HepG2 (cell line): ENCODE measurements around the gene HSPB7. TPM values are rescaled to one million over a fixed set of nuclear protein-coding genes. Genes with fewer than 3 reads are reported as not detected.

Experiments used
- AGO2 ChIP-seq: fragments of 200-400 bp; formaldehyde crosslinking; optimal IDR thresholded peaks from 2 replicates; pipeline ENCODE3; 2017; ENCODE audit warnings: mild to moderate bottlenecking, low read depth, low read length, moderate library complexity
- HMGXB4 ChIP-seq, 2 experiments: sonication (generic) in 1 of 2; formaldehyde crosslinking in 1 of 2; IDR thresholded peaks; 2 replicates each; pipeline versions ENCODE4 v1.4.0 to v1.6.1; 2018 to 2020; ENCODE audit warnings: missing genetic modification reagents in 2 of 2, borderline replicate concordance in 1 of 2, low read depth in 1 of 2, mild to moderate bottlenecking in 1 of 2, missing biosample characterization in 1 of 2
- SAFB2 ChIP-seq: sonication (generic); formaldehyde crosslinking; IDR thresholded peaks from 2 replicates; pipeline ENCODE4 v1.5.1; 2020; ENCODE audit warnings: missing genetic modification reagents, low read depth, mild to moderate bottlenecking, borderline replicate concordance
- ZBTB14 ChIP-seq: sonication (generic); formaldehyde crosslinking; IDR thresholded peaks from 2 replicates; pipeline ENCODE4 v1.4.0; 2020; ENCODE audit warnings: missing genetic modification reagents
- ZBTB46 ChIP-seq: sonication (generic); formaldehyde crosslinking; IDR thresholded peaks from 2 replicates; pipeline ENCODE4 v1.4.0; 2020; ENCODE audit warnings: mild to moderate bottlenecking, missing genetic modification reagents, borderline replicate concordance
- ZKSCAN5 ChIP-seq: sonication (generic); formaldehyde crosslinking; IDR thresholded peaks from 2 replicates; pipeline ENCODE4 v1.5.1; 2020; ENCODE audit warnings: mild to moderate bottlenecking, missing genetic modification reagents
- ZNF18 ChIP-seq: sonication (generic); formaldehyde crosslinking; IDR thresholded peaks from 2 replicates; pipeline ENCODE4 v1.8.0; 2022; ENCODE audit warnings: mild to moderate bottlenecking, missing genetic modification reagents; ENCODE audit not compliant: insufficient replicate concordance
- ZNF274 ChIP-seq: sonication (generic); formaldehyde crosslinking; IDR thresholded peaks from 2 replicates; pipeline ENCODE4 v1.5.1; 2020; ENCODE audit warnings: mild to moderate bottlenecking, missing genetic modification reagents
- ZNF282 ChIP-seq: fragments of 450-650 bp; IDR thresholded peaks from 2 replicates; pipeline ENCODE4 v1.6.1; 2018; ENCODE audit not compliant: partially characterized antibody
- ZNF503 ChIP-seq: sonication (generic); formaldehyde crosslinking; IDR thresholded peaks from 2 replicates; pipeline ENCODE4 v1.4.0; 2020; ENCODE audit warnings: missing genetic modification reagents
- ZNF619 ChIP-seq: sonication (generic); formaldehyde crosslinking; IDR thresholded peaks from 2 replicates; pipeline ENCODE4 v1.4.0; 2020; ENCODE audit warnings: mild to moderate bottlenecking, missing genetic modification reagents
- ZNF687 ChIP-seq: sonication (generic); formaldehyde crosslinking; IDR thresholded peaks from 2 replicates; pipeline ENCODE4 v1.5.1; 2020; ENCODE audit warnings: mild to moderate bottlenecking, missing genetic modification reagents, moderate library complexity
- ZNF768 ChIP-seq: sonication (generic); formaldehyde crosslinking; IDR thresholded peaks from 2 replicates; pipeline ENCODE4 v1.4.0; 2020; ENCODE audit warnings: missing genetic modification reagents
- ZNF816 ChIP-seq: sonication (generic); formaldehyde crosslinking; IDR thresholded peaks from 2 replicates; pipeline ENCODE4 v1.8.0; 2022; ENCODE audit warnings: missing genetic modification reagents, mild to moderate bottlenecking, borderline replicate concordance
- polyA plus RNA-seq, 8 experiments: library from polyadenylated mRNA; depleted of rRNA in 3 of 8; stranded (reverse) in 7 of 8; unstranded in 1 of 8; fragments of >200 nt; fragmentation: Illumina TruSeq in 4 of 8; extraction: Trizol in 4 of 8; gene quantifications; 2 replicates each; pipeline versions ENCODE4 v1.2.1 to v1.2.3, GENCODE V29; 2011 to 2016; ENCODE audit warnings: low read depth in 4 of 8, missing spikeins in 1 of 8, mixed read lengths in 1 of 8; ENCODE audit not compliant: insufficient read depth in 1 of 8
- total RNA-seq, 5 experiments: library from RNA; depleted of rRNA; stranded (reverse); fragments of >200 nt; fragmentation: Illumina TruSeq; extraction: Trizol; gene quantifications; 2 replicates each; pipeline ENCODE4 v1.2.3, GENCODE V29; 2016; ENCODE audit warnings: low read depth in 1 of 5

HSPB7 gene
- total and polyA plus RNA-seq, 2 of the 13 experiments (the other 11 are each of a cell fraction or from before 2014, with no cell fraction given): 0.20 TPM; not detected in 1

- TF ChIP-seq ZNF18 (CRISPR knock-in tag) (no peak), ZNF768 (CRISPR knock-in tag) (peak; percentile 48; the same call in 1 of the 2 replicates), SAFB2 (CRISPR knock-in tag) (no peak), ZNF274 (CRISPR knock-in tag) (no peak), ZBTB14 (CRISPR knock-in tag) (no peak), ZBTB46 (CRISPR knock-in tag) (no peak), AGO2 (no peak), ZNF816 (no peak), ZKSCAN5 (CRISPR knock-in tag) (no peak), ZNF503 (no peak), ZNF687 (CRISPR knock-in tag) (peak; percentile 30; the same call in 1 of the 2 replicates), ZNF282 (no peak), HMGXB4 (CRISPR knock-in tag; IDR thresholded peaks at IDR 0.05; ENCODE audit: borderline replicate concordance in 1 of 2, low read depth in 1 of 2) (0 out of 4 replicates have a peak, but pooled peaks of 1 of the 2 experiments have one; percentile 33), ZNF619 (CRISPR knock-in tag) (no peak)
Observed at GRCh38 chr1:16055613-16056520, 38.0 kb upstream of the HSPB7 start (continued).
